NB4 (cell line): ENCODE data around the gene RPTOR.

Source experiments
- CTCF ChIP-seq: IDR thresholded peaks from one replicate; pipeline ENCODE4 v1.5.1; 2012; ENCODE audit warnings: low read depth, low read length
- POLR2A ChIP-seq: IDR thresholded peaks from 2 replicates; pipeline ENCODE4 v1.6.1; 2011; ENCODE audit warnings: mild to moderate bottlenecking; ENCODE audit not compliant: insufficient read length; ENCODE audit errors: extremely low read depth

DNA sequence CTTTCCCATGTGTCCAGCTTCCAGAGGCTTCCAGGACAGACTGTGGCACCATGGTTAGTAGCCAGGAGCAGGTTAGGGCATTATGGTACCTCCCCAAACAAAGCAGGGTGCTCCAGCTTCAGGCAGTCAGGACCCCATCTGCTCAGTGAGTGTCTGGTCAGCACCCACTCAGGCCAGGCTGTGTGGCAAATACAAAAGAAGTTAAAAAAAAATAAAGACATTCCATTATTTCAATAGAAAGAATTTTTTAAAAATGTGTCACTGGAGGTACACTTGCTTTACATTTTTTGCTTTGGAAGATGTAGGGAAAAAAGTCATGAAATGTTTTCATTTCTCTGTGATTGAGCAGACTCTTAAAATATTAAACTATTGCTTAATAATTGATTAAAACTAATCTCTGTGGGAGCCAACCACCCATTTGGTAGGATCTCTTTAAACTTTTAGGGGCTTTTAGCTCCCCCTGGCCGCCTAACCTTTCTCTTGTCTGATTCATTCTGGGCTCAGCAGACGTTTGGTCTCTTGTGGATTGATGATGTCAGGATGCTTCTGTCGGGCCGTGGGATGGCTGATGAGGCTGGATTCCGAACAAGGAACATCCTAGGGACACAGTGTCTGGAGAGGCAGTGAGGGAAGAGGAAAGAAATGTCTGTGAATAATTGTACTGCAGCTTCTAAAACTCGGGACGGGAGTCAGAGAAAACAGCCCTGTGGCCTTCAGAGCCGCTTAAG, 39.8 kb upstream of the RPTOR start:
- TF ChIP-seq CTCF (no peak), POLR2A (no peak)
